HepG2 (cell line): Measurements from ENCODE around the gene BPIFB6. TPM values are rescaled to one million over a fixed set of nuclear protein-coding genes. Genes with fewer than 3 reads are reported as not detected.

Experiments used
- AHDC1 ChIP-seq: sonication (generic); formaldehyde crosslinking; IDR thresholded peaks from 2 replicates; pipeline ENCODE4 v1.5.1; 2020; ENCODE audit warnings: mild to moderate bottlenecking, missing genetic modification reagents, borderline replicate concordance
- ARID3A ChIP-seq: IDR thresholded peaks from 2 replicates; pipeline ENCODE4 v1.6.1; 2012; ENCODE audit warnings: low read depth, low read length, improper control_type of control experiment
- CBX5 ChIP-seq: sonication (generic); formaldehyde crosslinking; IDR thresholded peaks from 2 replicates; pipeline ENCODE4 v1.4.0; 2020; ENCODE audit warnings: missing genetic modification reagents, borderline replicate concordance
- KLF6 ChIP-seq: IDR thresholded peaks from 2 replicates; pipeline ENCODE4 v1.8.0; 2016; ENCODE audit warnings: missing biosample characterization, missing genetic modification reagents
- NBN ChIP-seq: fragments of 450-650 bp; conservative IDR thresholded peaks from 2 replicates; pipeline ENCODE4 v1.6.1; 2017
- SAFB2 ChIP-seq: sonication (generic); formaldehyde crosslinking; IDR thresholded peaks from 2 replicates; pipeline ENCODE4 v1.5.1; 2020; ENCODE audit warnings: missing genetic modification reagents, low read depth, mild to moderate bottlenecking, borderline replicate concordance
- SRY ChIP-seq: sonication (generic); formaldehyde crosslinking; IDR thresholded peaks from 2 replicates; pipeline ENCODE4 v1.8.0; 2022; ENCODE audit warnings: mild to moderate bottlenecking, missing genetic modification reagents
- TP53 ChIP-seq: sonication (generic); formaldehyde crosslinking; conservative IDR thresholded peaks from 2 replicates; pipeline ENCODE4 v1.4.0; 2020; ENCODE audit warnings: missing genetic modification reagents
- TRIM22 ChIP-seq: fragments of 450-650 bp; IDR thresholded peaks from 2 replicates; pipeline ENCODE4 v1.6.1; 2017
- ZBTB8A ChIP-seq: sonication (generic); formaldehyde crosslinking; IDR thresholded peaks from 2 replicates; pipeline ENCODE4 v1.4.0; 2020; ENCODE audit warnings: mild to moderate bottlenecking, low read depth, missing genetic modification reagents, borderline replicate concordance
- ZNF207 ChIP-seq: fragments of 450-650 bp; IDR thresholded peaks from 2 replicates; pipeline ENCODE4 v1.6.1; 2016; ENCODE audit warnings: antibody characterized with exemption, borderline replicate concordance
- ZNF292 ChIP-seq: sonication (generic); formaldehyde crosslinking; IDR thresholded peaks from 2 replicates; pipeline ENCODE4 v1.8.1; 2022; ENCODE audit warnings: mild to moderate bottlenecking, low read depth, missing genetic modification reagents, borderline replicate concordance
- ZNF572 ChIP-seq: sonication (generic); formaldehyde crosslinking; IDR thresholded peaks from 2 replicates; pipeline ENCODE4 v1.5.1; 2020; ENCODE audit warnings: mild to moderate bottlenecking, missing genetic modification reagents
- ZNF574 ChIP-seq: sonication (generic); formaldehyde crosslinking; IDR thresholded peaks from 2 replicates; pipeline ENCODE4 v1.4.0; 2020; ENCODE audit warnings: missing genetic modification reagents
- ZNF670 ChIP-seq: sonication (generic); formaldehyde crosslinking; IDR thresholded peaks from 2 replicates; pipeline ENCODE4 v1.8.0; 2022; ENCODE audit warnings: mild to moderate bottlenecking, missing genetic modification reagents, borderline replicate concordance
- ZNF788 ChIP-seq: sonication (generic); formaldehyde crosslinking; IDR thresholded peaks from 2 replicates; pipeline ENCODE4 v1.5.0; 2020; ENCODE audit warnings: mild to moderate bottlenecking, missing genetic modification reagents, borderline replicate concordance
- ZNF816 ChIP-seq: sonication (generic); formaldehyde crosslinking; IDR thresholded peaks from 2 replicates; pipeline ENCODE4 v1.8.0; 2022; ENCODE audit warnings: missing genetic modification reagents, mild to moderate bottlenecking, borderline replicate concordance
- ZSCAN20 ChIP-seq: sonication (generic); formaldehyde crosslinking; IDR thresholded peaks from 2 replicates; pipeline ENCODE4 v1.4.0; 2020; ENCODE audit warnings: missing genetic modification reagents, mild to moderate bottlenecking, borderline replicate concordance
- polyA plus RNA-seq, 8 experiments: library from polyadenylated mRNA; depleted of rRNA in 3 of 8; stranded (reverse) in 7 of 8; unstranded in 1 of 8; fragments of >200 nt; fragmentation: Illumina TruSeq in 4 of 8; extraction: Trizol in 4 of 8; gene quantifications; 2 replicates each; pipeline versions ENCODE4 v1.2.1 to v1.2.3, GENCODE V29; 2011 to 2016; ENCODE audit warnings: low read depth in 4 of 8, missing spikeins in 1 of 8, mixed read lengths in 1 of 8; ENCODE audit not compliant: insufficient read depth in 1 of 8
- total RNA-seq, 5 experiments: library from RNA; depleted of rRNA; stranded (reverse); fragments of >200 nt; fragmentation: Illumina TruSeq; extraction: Trizol; gene quantifications; 2 replicates each; pipeline ENCODE4 v1.2.3, GENCODE V29; 2016; ENCODE audit warnings: low read depth in 1 of 5

BPIFB6 gene
- total and polyA plus RNA-seq, 2 of the 13 experiments (the other 11 are each of a cell fraction or from before 2014, with no cell fraction given) = 0.13 to 1.7 TPM

- TF ChIP-seq ARID3A = no peak
- no peak for TF ChIP-seq ZBTB8A
- no peak for TF ChIP-seq ZNF816 (CRISPR knock-in tag)
- no peak for TF ChIP-seq ZNF574 (CRISPR knock-in tag)
- TF ChIP-seq TP53 (CRISPR knock-in tag) = no peak
- 0 out of 2 replicates have a peak, but pooled peaks have one; percentile 40 for TF ChIP-seq ZNF572
- TF ChIP-seq CBX5 = no peak
- 0 out of 2 replicates have a peak, but pooled peaks have one; percentile 60 for TF ChIP-seq SAFB2 (CRISPR knock-in tag)
- no peak for TF ChIP-seq SRY
- no peak for TF ChIP-seq ZNF670 (CRISPR knock-in tag)
- no peak for TF ChIP-seq ZNF292 (CRISPR knock-in tag)
- TF ChIP-seq ZNF207 = no peak
- TF ChIP-seq ZNF788 = no peak; the same call in 1 of the 2 replicates
- TF ChIP-seq NBN = no peak
- TF ChIP-seq KLF6 = no peak
- no peak for TF ChIP-seq AHDC1 (CRISPR knock-in tag)
- no peak for TF ChIP-seq TRIM22
- no peak for TF ChIP-seq ZSCAN20 (CRISPR knock-in tag)
These were observed 11.8 kb upstream of the BPIFB6 start (continued) for GRCh38 chr20:33019465-33020277.
